GM19397 (cell line): ENCODE measurements around the gene SPATA17.

Experiments
- ATAC-seq: cut with Tn5 transposase; IDR thresholded peaks from one replicate; pipeline ENCODE4 v1.9.1; 2021; ENCODE audit warnings: mild to moderate bottlenecking, moderate library complexity; ENCODE audit not compliant: unreplicated experiment

The SPATA17 gene

GRCh38 chr1:217910203-217910602, 279.1 kb downstream of the SPATA17 start:
- ATAC-seq = no peak

- ATAC-seq = no peak
Measured at GRCh38 chr1:217910791-217911320, 279.7 kb downstream of the SPATA17 start.

GRCh38 chr1:217911908-217912307, 280.8 kb downstream of the SPATA17 start:
- no peak for ATAC-seq

GRCh38 chr1:217917281-217917887, 286.2 kb downstream of the SPATA17 start:
- ATAC-seq = no peak

- no peak for ATAC-seq
Measured at GRCh38 chr1:217919683-217920388, 288.7 kb downstream of the SPATA17 start.
